IMR-90 (cell line): ENCODE results near the gene ELFN2. TPM values are rescaled to one million over a fixed set of nuclear protein-coding genes. Genes with fewer than 3 reads are reported as not detected.

Experiments
- ATAC-seq: fragments of 200-7000 bp; cut with Tn5 transposase; 2 replicates; pipeline ENCODE4 v1.9.1; 2020; ENCODE audit warnings: low read depth, mild to moderate bottlenecking, moderate library complexity
- BruUV-seq: library from RNA; stranded (reverse); fragments of 400-500 nt; replicated peaks from 2 replicates; lab custom pipeline; 2021; lab: Mats Ljungman, UMichigan
- CTCF ChIA-PET: fragments of 300-600 bp; formaldehyde crosslinking; extraction: SDS; loops from one replicate; lab custom pipeline; 2021; ENCODE audit warnings: antibody characterized with exemption; lab: Yijun Ruan, JAX
- POLR2A ChIA-PET: fragments of 300-600 bp; sonication (Branson Sonifier 250); formaldehyde crosslinking; loops from one replicate; lab custom pipeline; 2022; ENCODE audit warnings: antibody characterized with exemption; ENCODE audit not compliant: unreplicated experiment; lab: Charles Lee
- DNase-seq: peaks from one replicate; pipeline ENCODE4 v3.0.0; 2013
- H2AFZ ChIP-seq: replicated peaks from 2 replicates; pipeline ENCODE3; 2013; ENCODE audit warnings: low read length, mild to moderate bottlenecking; ENCODE audit not compliant: poor library complexity
- H2AK5ac ChIP-seq: 2 replicates; pipeline ENCODE4 v1.6.1; 2013; ENCODE audit warnings: low read depth, low read length, inconsistent platforms
- H2AK9ac ChIP-seq: replicated peaks from 2 replicates; pipeline ENCODE3; 2013; ENCODE audit warnings: mild to moderate bottlenecking, low read depth, low read length, moderate library complexity; ENCODE audit not compliant: poor library complexity
- H2BK120ac ChIP-seq: 2 replicates; pipeline ENCODE4 v1.6.1; 2013; ENCODE audit warnings: low read depth, low read length, inconsistent platforms
- H2BK15ac ChIP-seq: 3 replicates; pipeline ENCODE4 v1.6.1; 2013; ENCODE audit warnings: low read depth, low read length, inconsistent platforms
- H2BK20ac ChIP-seq: 2 replicates; pipeline ENCODE4 v1.6.1; 2013; ENCODE audit warnings: low read depth, mild to moderate bottlenecking, inconsistent platforms, low read length, moderate library complexity
- H2BK5ac ChIP-seq: 2 replicates; pipeline ENCODE4 v1.6.1; 2013; ENCODE audit warnings: mild to moderate bottlenecking, low read depth, low read length, inconsistent platforms; ENCODE audit not compliant: poor library complexity, severe bottlenecking
- H3K14ac ChIP-seq: replicated peaks from 2 replicates; pipeline ENCODE4 v1.6.1; 2013; ENCODE audit warnings: low read depth, low read length, inconsistent platforms
- H3K18ac ChIP-seq: 2 replicates; pipeline ENCODE4 v1.6.1; 2013; ENCODE audit warnings: low read depth, low read length, control low read depth
- H3K23ac ChIP-seq: 2 replicates; pipeline ENCODE4 v1.6.1; 2013; ENCODE audit warnings: low read depth, low read length, inconsistent platforms
- H3K27ac ChIP-seq: 2 replicates; pipeline ENCODE4 v1.5.1; 2013; ENCODE audit warnings: mild to moderate bottlenecking, control low read depth, low read length; ENCODE audit not compliant: insufficient read depth
- H3K27me3 ChIP-seq: 2 replicates; pipeline ENCODE4 v1.6.1; 2013; ENCODE audit warnings: low read length; ENCODE audit not compliant: control insufficient read depth, insufficient read depth
- H3K36me3 ChIP-seq: 2 replicates; pipeline ENCODE4 v1.6.1; 2013; ENCODE audit warnings: low read length, mixed read lengths; ENCODE audit not compliant: control insufficient read depth, insufficient read depth
- H3K4ac ChIP-seq: 2 replicates; pipeline ENCODE4 v1.6.1; 2013; ENCODE audit warnings: low read depth, low read length, inconsistent platforms
- H3K4me1 ChIP-seq: 2 replicates; pipeline ENCODE4 v1.6.1; 2013; ENCODE audit warnings: low read length, mixed read lengths; ENCODE audit not compliant: control insufficient read depth, insufficient read depth
- H3K4me2 ChIP-seq: 2 replicates; pipeline ENCODE4 v1.6.1; 2013; ENCODE audit warnings: low read depth, mild to moderate bottlenecking, control low read depth, low read length, moderate library complexity
- H3K4me3 ChIP-seq: 2 replicates; pipeline ENCODE4 v1.5.1; 2013; ENCODE audit warnings: low read depth, mild to moderate bottlenecking, control low read depth, low read length, moderate library complexity; ENCODE audit not compliant: insufficient read depth
- H3K56ac ChIP-seq: 2 replicates; pipeline ENCODE4 v1.6.1; 2013; ENCODE audit warnings: low read length, inconsistent platforms; ENCODE audit not compliant: insufficient read depth; ENCODE audit errors: extremely low read depth
- H3K79me1 ChIP-seq, 2 experiments: 2 replicates each; pipeline ENCODE4 v1.6.1; 2013; ENCODE audit warnings: low read length in 2 of 2, inconsistent platforms in 1 of 2, low read depth in 1 of 2
- H3K9ac ChIP-seq: 2 replicates; pipeline ENCODE4 v1.6.1; 2013; ENCODE audit warnings: low read depth, low read length, control low read depth
- H3K9me1 ChIP-seq: 2 replicates; pipeline ENCODE4 v1.6.1; 2013; ENCODE audit warnings: low read length, inconsistent platforms; ENCODE audit not compliant: insufficient read depth
- H3K9me3 ChIP-seq: 2 replicates; pipeline ENCODE4 v1.6.1; 2013; ENCODE audit warnings: low read length; ENCODE audit not compliant: control insufficient read depth, insufficient read depth
- H4K20me1 ChIP-seq: 2 replicates; pipeline ENCODE4 v1.6.1; 2013; ENCODE audit warnings: low read length, inconsistent platforms; ENCODE audit not compliant: insufficient read depth
- H4K5ac ChIP-seq: 2 replicates; pipeline ENCODE4 v1.6.1; 2013; ENCODE audit warnings: mild to moderate bottlenecking, low read depth, low read length, control low read depth
- H4K8ac ChIP-seq, 2 experiments: 2 replicates each; pipeline ENCODE4 v1.6.1; 2013; ENCODE audit warnings: low read depth in 2 of 2, low read length in 2 of 2, control low read depth in 1 of 2, inconsistent platforms in 1 of 2
- H4K91ac ChIP-seq: 2 replicates; pipeline ENCODE4 v1.6.1; 2013; ENCODE audit warnings: low read depth, low read length, inconsistent platforms; ENCODE audit not compliant: insufficient read depth
- BHLHE40 ChIP-seq: fragments of 150-350 bp; IDR thresholded peaks from 2 replicates; pipeline ENCODE4 v1.6.1; 2016; ENCODE audit warnings: mild to moderate bottlenecking, low read depth, low read length
- CEBPB ChIP-seq: IDR thresholded peaks from 2 replicates; pipeline ENCODE4 v1.6.1; 2012; ENCODE audit warnings: low read depth, low read length, improper control_type of control experiment
- CHD1 ChIP-seq: IDR thresholded peaks from 2 replicates; pipeline ENCODE4 v1.6.1; 2012; ENCODE audit warnings: low read depth, low read length, improper control_type of control experiment
- CTCF ChIP-seq: conservative IDR thresholded peaks from 2 replicates; pipeline ENCODE4 v1.5.1; 2012; ENCODE audit warnings: mild to moderate bottlenecking, low read depth, low read length, improper control_type of control experiment
- ELK1 ChIP-seq: fragments of 150-350 bp; IDR thresholded peaks from 2 replicates; pipeline ENCODE4 v1.6.1; 2016; ENCODE audit warnings: low read depth, mild to moderate bottlenecking, low read length, moderate library complexity, borderline replicate concordance
- FOS ChIP-seq: fragments of 150-350 bp; IDR thresholded peaks from 2 replicates; pipeline ENCODE4 v1.6.1; 2016; ENCODE audit warnings: low read depth, low read length
- MAFK ChIP-seq: IDR thresholded peaks from 2 replicates; pipeline ENCODE4 v1.6.1; 2012; ENCODE audit warnings: low read depth, low read length, improper control_type of control experiment
- MAZ ChIP-seq: IDR thresholded peaks from 2 replicates; pipeline ENCODE4 v1.6.1; 2012; ENCODE audit warnings: low read depth, mild to moderate bottlenecking, low read length, improper control_type of control experiment, moderate library complexity, borderline replicate concordance
- MXI1 ChIP-seq: IDR thresholded peaks from 2 replicates; pipeline ENCODE4 v1.6.1; 2012; ENCODE audit warnings: low read depth, mild to moderate bottlenecking, low read length, moderate library complexity, borderline replicate concordance
- NFE2L2 ChIP-seq: fragments of 150-350 bp; IDR thresholded peaks from 2 replicates; pipeline ENCODE4 v1.6.1; 2016; ENCODE audit warnings: low read depth, mild to moderate bottlenecking, low read length
- POLR2A ChIP-seq: IDR thresholded peaks from 2 replicates; pipeline ENCODE4 v1.6.1; 2012; ENCODE audit warnings: mild to moderate bottlenecking, low read depth, low read length
- RAD21 ChIP-seq: IDR thresholded peaks from 2 replicates; pipeline ENCODE4 v1.6.1; 2012; ENCODE audit warnings: low read length, improper control_type of control experiment
- RCOR1 ChIP-seq: IDR thresholded peaks from 2 replicates; pipeline ENCODE4 v1.6.1; 2012; ENCODE audit warnings: mild to moderate bottlenecking, low read length, improper control_type of control experiment; ENCODE audit not compliant: insufficient replicate concordance
- RFX5 ChIP-seq: IDR thresholded peaks from 2 replicates; pipeline ENCODE4 v1.8.0; 2012; ENCODE audit warnings: low read depth, mild to moderate bottlenecking, low read length, moderate library complexity
- SMC3 ChIP-seq: fragments of 150-350 bp; IDR thresholded peaks from 2 replicates; pipeline ENCODE4 v1.6.1; 2016; ENCODE audit warnings: low read depth, mild to moderate bottlenecking, antibody characterized with exemption, low read length, moderate library complexity
- USF2 ChIP-seq: fragments of 150-350 bp; IDR thresholded peaks from 2 replicates; pipeline ENCODE4 v1.6.1; 2017; ENCODE audit warnings: mild to moderate bottlenecking, antibody characterized with exemption, low read length, low read depth
- WGBS, 2 experiments: methylation state at CpG; one replicate each; pipeline versions ENCODE4 v1.1.5 to v1.1.7; 2013; ENCODE audit warnings: missing lambda C conversion rate in 2 of 2; ENCODE audit not compliant: insufficient read length in 1 of 2; ENCODE audit errors: extremely low coverage in 2 of 2; 5-methylcytosine and 5-hydroxymethylcytosine counted together
- dilution Hi-C: fragments of 300-500 bp; cut with HindIII; formaldehyde crosslinking; loops from one replicate; pipeline ENCODE4 v1.14.3; 2018; ENCODE audit warnings: low sequenced_read_pairs; ENCODE audit not compliant: unreplicated experiment
- in situ Hi-C: fragments of 300-500 bp; cut with MboI; formaldehyde crosslinking; loops from 3 replicates; pipeline ENCODE4 v1.14.3; 2019; ENCODE audit warnings: low sequenced_read_pairs, inconsistent platforms, mixed read lengths
- intact Hi-C: fragments of 100-400 bp; cut with micrococcal nuclease; formaldehyde crosslinking; loops from 2 replicates; pipeline ENCODE4 v1.10.0; 2022
- polyA plus RNA-seq, 3 experiments: library from polyadenylated mRNA; depleted of rRNA; stranded (reverse); fragments of >200 nt; gene quantifications; 2 replicates each; pipeline ENCODE4 v1.2.3, GENCODE V29; 2012; ENCODE audit warnings: low replicate concordance in 1 of 3
- total RNA-seq: library from RNA; depleted of rRNA; stranded (reverse); fragments of >200 nt; gene quantifications from 2 replicates; pipeline ENCODE4 v1.2.3, GENCODE V29; 2012

ELFN2 gene
- total and polyA plus RNA-seq, 2 of the 4 experiments (the other 2 are of a cell fraction) = 0.72 to 5.0 TPM

GRCh38 chr22:37426706-37427134, 559 bp downstream of the ELFN2 start:
- intact Hi-C loops (no loop called here), dilution Hi-C loops (no loop called here), in situ Hi-C loops (no loop called here)
- H2BK20ac ChIP-seq = 0 out of 2 replicates have a peak overlapping the region, but pooled peaks have one; percentile 9
- TF ChIP-seq CTCF (no peak), BHLHE40 (no peak), USF2 (no peak), SMC3 (no peak), MXI1 (no peak), RFX5 (no peak), CHD1 (no peak), POLR2A (no peak), CEBPB (no peak), ELK1 (no peak), MAZ (no peak; the same call in 1 of the 2 replicates), FOS (no peak), NFE2L2 (no peak), RAD21 (no peak), RCOR1 (no peak), MAFK (no peak)
- POLR2A ChIA-PET = no interaction called here
- peak overlapping the region; percentile 62; the same call in 1 of the 2 replicates for H3K23ac ChIP-seq
- H3K9ac ChIP-seq = peak overlapping the region; percentile 76
- H2BK15ac ChIP-seq = 0 out of 3 replicates have a peak overlapping the region, but pooled peaks have one; percentile 1
- no peaks in the 10 kb centered on the region for H3K27me3 ChIP-seq
- peaks cover 19% of the 10 kb centered on the region for H3K9me1 ChIP-seq
- H3K18ac ChIP-seq = peak overlapping the region; percentile 45
- ATAC-seq (peak; percentile 7; the same call in 1 of the 2 replicates), DNase-seq (no peak)
- H4K91ac ChIP-seq = peak overlapping the region; percentile 45; the same call in 1 of the 2 replicates
- H3K4me3 ChIP-seq = peak overlapping the region; percentile 88
- peaks cover 3 to 18% of the 10 kb centered on the region in 2 experiments; a peak in 1 of 4 replicates for H3K79me1 ChIP-seq
- H3K56ac ChIP-seq = peak overlapping the region; percentile 67; the same call in 1 of the 2 replicates
- H2AK9ac ChIP-seq = peak overlapping the region; percentile 87
- BruUV-seq = no TSS peak
- no peaks in the 10 kb centered on the region for H3K9me3 ChIP-seq
- peak overlapping the region; percentile 78 for H3K4me2 ChIP-seq
- H4K8ac ChIP-seq = peak overlapping the region; percentile 47 to 57; a peak in 2 of 4 replicates
- no peaks in the 10 kb centered on the region for H3K36me3 ChIP-seq
- peak overlapping the region; percentile 91 for H2AFZ ChIP-seq
- peak overlapping the region; percentile 44 for H4K5ac ChIP-seq
- H2BK120ac ChIP-seq = peak overlapping the region; percentile 38
- peak overlapping the region; percentile 90 for H2AK5ac ChIP-seq
- H4K20me1 ChIP-seq = peaks cover 6% of the 10 kb centered on the region
- peaks cover 15% of the 10 kb centered on the region for H3K4me1 ChIP-seq
- H3K27ac ChIP-seq = peak overlapping the region; percentile 59; the same call in 1 of the 2 replicates
- H3K4ac ChIP-seq = peak overlapping the region; percentile 79
- 0% methylated on average over 2 of the region's 24 CpGs; no CpG with 5 or more reads in 1 of the 2 experiments for WGBS, 2 experiments
- H2BK5ac ChIP-seq = peak overlapping the region; percentile 29
- peak overlapping the region; percentile 72; the same call in 1 of the 2 replicates for H3K14ac ChIP-seq
- CTCF ChIA-PET = no interaction called here
